ENCODE results near the gene DEGS1. TPM values are rescaled to one million over a fixed set of nuclear protein-coding genes. Genes with fewer than 3 reads are reported as not detected.

DEGS1 gene
- total RNA-seq, 4 donors from 2014 or later, result 629 to 976 (median 837) TPM

DNA sequence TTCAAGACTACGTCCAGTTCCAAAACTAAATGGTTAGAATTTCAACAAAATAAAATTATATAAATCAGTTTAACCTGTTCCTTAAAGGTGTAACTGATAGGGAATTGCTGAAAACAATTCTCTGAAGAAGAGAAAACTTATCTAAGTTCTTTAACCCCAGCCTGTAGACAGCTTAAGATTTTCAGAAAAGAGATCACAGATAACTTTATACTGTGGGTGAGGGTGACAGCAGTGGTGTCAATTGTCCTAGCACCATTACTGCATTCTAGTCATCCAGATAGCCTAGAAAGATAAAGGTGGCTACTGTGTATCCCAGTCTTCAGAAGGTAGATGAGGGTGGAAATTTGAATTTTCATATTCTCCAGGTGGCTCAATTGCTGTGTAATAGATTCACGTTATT lies 19.7 kb upstream of the DEGS1 start:
- intact Hi-C loops (cut with DNase I; ENCODE audit: low total_unique reads), result no loop called here
- WGBS, 2 donors, result 62 to 67% methylated on average over 2 of the region's 2 CpGs
- H3K4me3 ChIP-seq (ENCODE audit: low read depth, poor library complexity, severe bottlenecking), result no peak overlapping the region
- DNase-seq (ENCODE audit: low spot score in 2 of 2), result no peak
- TF ChIP-seq POLR2A (IDR thresholded peaks at IDR 0.05), result no peak
- TF ChIP-seq, protein P1, sequence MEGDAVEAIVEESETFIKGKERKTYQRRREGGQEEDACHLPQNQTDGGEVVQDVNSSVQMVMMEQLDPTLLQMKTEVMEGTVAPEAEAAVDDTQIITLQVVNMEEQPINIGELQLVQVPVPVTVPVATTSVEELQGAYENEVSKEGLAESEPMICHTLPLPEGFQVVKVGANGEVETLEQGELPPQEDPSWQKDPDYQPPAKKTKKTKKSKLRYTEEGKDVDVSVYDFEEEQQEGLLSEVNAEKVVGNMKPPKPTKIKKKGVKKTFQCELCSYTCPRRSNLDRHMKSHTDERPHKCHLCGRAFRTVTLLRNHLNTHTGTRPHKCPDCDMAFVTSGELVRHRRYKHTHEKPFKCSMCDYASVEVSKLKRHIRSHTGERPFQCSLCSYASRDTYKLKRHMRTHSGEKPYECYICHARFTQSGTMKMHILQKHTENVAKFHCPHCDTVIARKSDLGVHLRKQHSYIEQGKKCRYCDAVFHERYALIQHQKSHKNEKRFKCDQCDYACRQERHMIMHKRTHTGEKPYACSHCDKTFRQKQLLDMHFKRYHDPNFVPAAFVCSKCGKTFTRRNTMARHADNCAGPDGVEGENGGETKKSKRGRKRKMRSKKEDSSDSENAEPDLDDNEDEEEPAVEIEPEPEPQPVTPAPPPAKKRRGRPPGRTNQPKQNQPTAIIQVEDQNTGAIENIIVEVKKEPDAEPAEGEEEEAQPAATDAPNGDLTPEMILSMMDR (IDR thresholded peaks at IDR 0.05), result no peak

DNA sequence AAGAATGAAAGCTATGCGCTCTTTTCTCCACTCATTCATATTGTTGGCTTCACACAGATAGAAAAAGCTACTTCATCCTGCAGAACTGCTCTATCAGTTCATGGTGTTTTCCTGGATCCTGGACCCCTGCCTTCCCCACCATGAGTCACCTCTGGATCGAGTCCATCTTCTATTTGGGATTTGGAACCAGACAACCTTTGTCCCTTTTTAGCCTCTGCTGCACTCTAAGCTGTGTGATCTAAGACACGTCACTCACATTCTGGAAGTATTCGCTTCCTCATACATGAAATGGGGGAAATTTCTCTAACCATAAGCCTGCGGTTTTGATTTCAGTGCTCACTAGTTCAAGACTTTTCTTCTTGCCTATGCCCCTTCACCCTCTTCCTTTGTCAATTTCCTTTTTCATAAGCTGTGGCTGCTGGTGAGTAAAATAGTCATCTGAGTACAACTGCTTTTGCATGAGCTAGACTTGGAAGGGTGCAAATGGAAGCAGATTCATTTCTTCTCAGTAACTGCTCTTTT lies 14.1 kb upstream of the DEGS1 start:
- 11 to 21% methylated on average over 5 of the region's 5 CpGs for WGBS, 2 donors
- no peak for TF ChIP-seq POLR2A (IDR thresholded peaks at IDR 0.05)
- TF ChIP-seq, protein P1 (IDR thresholded peaks at IDR 0.05), result no peak
- H3K4me3 ChIP-seq (ENCODE audit: low read depth, poor library complexity, severe bottlenecking), result no peak overlapping the region
- intact Hi-C loops (cut with DNase I; ENCODE audit: low total_unique reads), result no loop called here
- DNase-seq (ENCODE audit: low spot score in 2 of 2), result no peak

DNA sequence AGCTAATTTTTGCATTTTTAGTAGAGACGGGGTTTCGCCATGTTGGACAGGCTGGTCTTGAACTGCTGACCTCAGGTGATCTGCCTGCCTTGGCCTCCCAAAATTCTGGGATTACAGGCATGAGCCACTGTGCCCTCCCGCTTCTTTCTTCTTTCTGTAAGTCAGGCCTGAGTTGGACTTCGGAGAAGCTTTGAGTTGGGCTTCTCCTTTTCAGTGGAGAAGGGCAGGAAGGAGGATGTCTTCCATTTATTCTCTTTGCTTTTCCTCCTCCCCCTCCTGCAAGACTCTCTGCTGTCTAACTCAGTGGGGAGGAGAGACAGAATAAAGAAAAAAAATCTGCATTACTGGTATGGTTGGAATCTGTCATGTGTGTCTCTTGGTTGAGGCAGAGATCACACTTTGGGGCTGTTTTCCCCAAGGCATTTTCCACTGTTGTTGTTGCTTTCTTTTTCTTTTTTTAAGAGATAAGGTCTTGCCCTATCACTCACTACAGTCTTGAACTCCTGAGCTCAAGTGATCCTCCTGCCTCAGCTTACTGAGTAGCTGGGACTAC lies 13.2 kb upstream of the DEGS1 start:
- TF ChIP-seq, protein P1 (IDR thresholded peaks at IDR 0.05), result no peak
- TF ChIP-seq POLR2A (IDR thresholded peaks at IDR 0.05), result no peak
- H3K4me3 ChIP-seq (ENCODE audit: low read depth, poor library complexity, severe bottlenecking), result no peak overlapping the region
- intact Hi-C loops (cut with DNase I; ENCODE audit: low total_unique reads), result no loop called here
- WGBS, 2 donors, result 86 to 91% methylated on average over 4 of the region's 4 CpGs
- no peak for DNase-seq (ENCODE audit: low spot score in 2 of 2)

DNA sequence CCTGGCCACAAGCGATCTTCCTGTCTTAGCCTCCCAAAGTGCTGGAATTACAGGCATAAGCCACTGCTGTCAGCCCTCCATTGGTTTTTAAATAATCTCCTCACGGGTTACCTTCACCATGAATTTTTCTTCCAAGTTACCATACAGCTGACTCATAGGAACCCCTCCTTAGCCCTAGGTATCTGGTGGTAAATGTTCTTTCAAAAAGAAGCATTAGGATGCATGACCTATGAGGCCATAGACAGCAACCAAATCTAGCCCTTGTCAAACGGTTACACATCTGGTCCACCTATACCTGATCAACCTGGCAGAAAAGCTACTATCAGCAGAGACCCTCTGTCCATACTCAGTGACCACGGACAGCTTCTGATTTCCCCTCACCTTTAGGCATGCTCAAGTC lies 12.7 kb upstream of the DEGS1 start:
- WGBS, 2 donors, result 62 to 67% methylated on average over 4 of the region's 4 CpGs
- no peak overlapping the region for H3K4me3 ChIP-seq (ENCODE audit: low read depth, poor library complexity, severe bottlenecking)
- intact Hi-C loops (cut with DNase I; ENCODE audit: low total_unique reads), result no loop called here
- peak in 1 of 2 donors; percentile 34 for DNase-seq (ENCODE audit: low spot score in 2 of 2)
- no peak for TF ChIP-seq POLR2A (IDR thresholded peaks at IDR 0.05)
- TF ChIP-seq, protein P1 (IDR thresholded peaks at IDR 0.05), result no peak

DNA sequence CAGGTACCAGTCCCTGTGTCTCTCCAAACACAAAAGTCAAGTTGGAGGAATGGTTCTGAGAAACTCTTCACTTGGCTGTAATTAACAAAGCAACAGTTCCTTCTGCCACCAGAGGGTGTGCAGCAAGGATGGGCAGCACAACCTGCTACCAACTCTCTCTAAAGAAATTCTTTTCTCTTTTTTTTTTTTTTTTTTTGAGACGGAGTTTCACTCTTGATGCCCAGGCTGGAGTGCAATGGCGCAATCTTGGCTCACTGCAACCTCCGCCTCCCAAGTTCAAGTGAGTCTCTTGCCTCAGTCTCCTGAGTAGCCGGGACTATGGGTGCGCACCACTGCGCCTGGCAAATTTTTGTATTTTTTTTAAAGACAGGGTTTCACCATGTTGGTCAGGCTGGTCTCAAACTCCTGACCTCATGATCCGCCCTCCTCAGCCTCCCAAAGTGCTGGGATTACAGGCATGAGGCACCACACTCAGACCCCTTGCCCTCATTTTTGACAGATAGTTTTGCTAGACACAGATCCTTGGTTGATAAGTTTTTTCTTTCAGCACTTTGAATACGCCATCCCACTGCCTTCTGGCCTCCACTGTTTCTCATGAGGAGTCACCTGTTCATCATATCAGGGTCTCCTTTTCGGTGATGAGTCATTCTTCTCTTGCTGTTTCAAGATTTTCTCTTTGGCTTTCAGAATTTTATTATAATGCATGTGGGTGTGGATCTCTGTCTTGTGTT lies 12.1 kb upstream of the DEGS1 start:
- 59 to 70% methylated on average over 9 of the region's 9 CpGs for WGBS, 2 donors
- intact Hi-C loops (cut with DNase I; ENCODE audit: low total_unique reads), result no loop called here

More for the DNA sequence above, 12.1 kb upstream of the DEGS1 start:
- DNase-seq (ENCODE audit: low spot score in 2 of 2), result peak in 1 of 2 donors; percentile 56
- H3K4me3 ChIP-seq (ENCODE audit: low read depth, poor library complexity, severe bottlenecking), result no peak overlapping the region
- TF ChIP-seq POLR2A (IDR thresholded peaks at IDR 0.05), result no peak
- TF ChIP-seq, protein P1 (IDR thresholded peaks at IDR 0.05), result no peak
